Left cardiac atrium (tissue), 4 donors: ENCODE measurements around the gene PGAP3. TPM values are rescaled to one million over a fixed set of nuclear protein-coding genes. Genes with fewer than 3 reads are reported as not detected.

Source experiments
- ATAC-seq, 2 donors: fragments of 200-7000 bp; cut with Tn5 transposase; one replicate each; pipeline ENCODE4 v1.9.1; 2020; ENCODE audit warnings: mild to moderate bottlenecking in 2 of 2, moderate library complexity in 2 of 2
- DNase-seq: peaks from one replicate; pipeline ENCODE4 v3.0.0-alpha.2; 2020
- intact Hi-C, 2 donors: fragments of 100-400 bp; cut with DNase I; formaldehyde crosslinking; loops; one replicate each; pipeline versions ENCODE4 v1.14.1 to v1.15.1; 2022 to 2023
- total RNA-seq, 2 donors: library from RNA; stranded (reverse); fragmentation: NEBNext Ultra II Directional; extraction: Animal tissue kit (Norgen Biotek cat#: 25700); gene quantifications; one replicate each; pipeline ENCODE4 v1.2.1, GENCODE V29; 2021
- donor health status: DM: no; HTN: yes; CAD: no.
- donor health status: DM: no; HTN: yes; CAD: no; lungs with severe emphysema.
- donor health status: DM: yes; HTN: yes; CAD: no.
- donor health status: Dilated cardiomyopathy.

PGAP3 gene
- total RNA-seq, 2 donors from 2014 or later = 9.7 to 18.1 TPM

- intact Hi-C loops = no loop called here
- DNase-seq (no peak), ATAC-seq (peak; percentile 2 to 12)
Measured at GRCh38 chr17:39665642-39666224, 22.1 kb downstream of the PGAP3 start.

GRCh38 chr17:39664581-39665561 lies 23.0 kb downstream of the PGAP3 start, which contains the start of gene TCAP:
Gene TCAP (plus strand): TSS chr17:39665349. CDS start chr17:39665360, 11 bp downstream.
- peak; percentile 58 for DNase-seq
- peak; percentile 37 to 39 for ATAC-seq
- intact Hi-C loops = no loop called here

- ATAC-seq (peak in 1 of 2 donors; percentile 22), DNase-seq (peak; percentile 46)
- intact Hi-C loops = no loop called here
Measured at GRCh38 chr17:39663688-39664580, 23.9 kb downstream of the PGAP3 start.

- intact Hi-C loops = no loop called here
Measured at GRCh38 chr17:39663340-39663687, 24.5 kb downstream of the PGAP3 start.

DNA sequence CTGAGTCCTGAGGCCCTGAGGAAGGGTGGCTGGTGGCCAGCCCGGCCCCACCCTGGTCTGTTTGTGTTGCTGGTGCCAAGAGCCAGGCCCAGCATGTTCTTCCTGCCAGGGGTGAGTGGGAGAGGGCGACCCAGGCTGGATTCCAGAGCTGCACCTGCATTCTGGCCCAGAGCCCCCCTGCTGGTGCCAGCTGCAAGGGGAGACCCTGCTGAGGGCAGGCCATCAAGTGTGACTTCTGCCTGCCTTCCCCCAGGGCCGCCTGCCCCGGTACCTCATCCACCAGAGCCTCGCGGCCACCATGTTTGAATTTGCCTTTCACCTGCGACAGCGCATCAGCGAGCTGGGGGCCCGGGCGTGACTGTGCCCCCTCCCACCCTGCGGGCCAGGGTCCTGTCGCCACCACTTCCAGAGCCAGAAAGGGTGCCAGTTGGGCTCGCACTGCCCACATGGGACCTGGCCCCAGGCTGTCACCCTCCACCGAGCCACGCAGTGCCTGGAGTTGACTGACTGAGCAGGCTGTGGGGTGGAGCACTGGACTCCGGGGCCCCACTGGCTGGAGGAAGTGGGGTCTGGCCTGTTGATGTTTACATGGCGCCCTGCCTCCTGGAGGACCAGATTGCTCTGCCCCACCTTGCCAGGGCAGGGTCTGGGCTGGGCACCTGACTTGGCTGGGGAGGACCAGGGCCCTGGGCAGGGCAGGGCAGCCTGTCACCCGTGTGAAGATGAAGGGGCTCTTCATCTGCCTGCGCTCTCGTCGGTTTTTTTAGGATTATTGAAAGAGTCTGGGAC lies 25.1 kb downstream of the PGAP3 start:
- ATAC-seq (no peak), DNase-seq (no peak)
- intact Hi-C loops = no loop called here

More at GRCh38 chr17:39663340-39663687, 24.5 kb downstream of the PGAP3 start:
- ATAC-seq = no peak
- DNase-seq = no peak

- DNase-seq = no peak
- intact Hi-C loops = no loop called here
- no peak for ATAC-seq
Measured at GRCh38 chr17:39661744-39662541, 25.9 kb downstream of the PGAP3 start.

DNA sequence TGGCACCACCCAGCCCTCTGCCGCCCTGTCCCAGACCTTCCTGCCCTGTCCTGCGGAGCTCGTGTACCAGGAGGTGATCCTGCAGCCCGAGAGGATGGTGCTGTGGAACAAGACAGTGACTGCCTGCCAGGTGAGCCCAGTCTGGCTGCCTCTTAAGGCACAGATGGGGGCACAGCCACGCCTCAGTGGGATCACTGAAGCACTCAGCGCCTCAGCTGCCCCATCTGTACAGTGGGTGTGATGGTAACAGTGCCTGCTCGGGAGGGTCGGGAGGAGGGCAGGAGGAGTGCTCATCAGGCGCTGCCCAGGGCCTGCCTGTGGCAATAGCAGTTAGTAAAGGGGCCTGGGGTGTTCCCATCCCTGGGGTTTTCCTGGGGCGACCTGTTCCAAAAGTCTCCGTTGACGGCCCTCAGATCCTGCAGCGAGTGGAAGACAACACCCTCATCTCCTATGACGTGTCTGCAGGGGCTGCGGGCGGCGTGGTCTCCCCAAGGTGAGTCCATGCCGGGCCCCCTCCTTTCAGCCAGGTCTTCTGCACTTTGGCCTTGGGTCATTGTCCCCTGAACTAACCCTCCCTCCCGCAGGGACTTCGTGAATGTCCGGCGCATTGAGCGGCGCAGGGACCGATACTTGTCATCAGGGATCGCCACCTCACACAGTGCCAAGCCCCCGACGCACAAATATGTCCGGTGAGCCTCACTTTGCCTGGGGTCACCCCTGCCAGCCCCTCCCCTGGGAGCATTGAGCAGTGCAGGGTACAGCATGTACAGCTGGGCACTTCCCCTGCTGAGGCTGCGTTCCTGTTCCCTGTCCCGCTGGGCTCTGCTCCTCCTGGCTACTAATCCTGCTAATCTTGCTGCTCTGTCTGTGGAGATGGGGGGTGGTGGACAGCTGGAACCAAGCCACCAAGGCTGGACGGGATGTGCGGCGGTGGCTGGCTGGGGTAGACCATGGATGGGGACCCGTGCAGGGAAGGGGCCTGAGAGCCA lies 27.2 kb downstream of the PGAP3 start:
- ATAC-seq (peak; percentile 12 to 38), DNase-seq (peak; percentile 65)
- intact Hi-C loops = no loop called here

- intact Hi-C loops = no loop called here
- no peak for DNase-seq
- no peak for ATAC-seq
Measured at GRCh38 chr17:39660011-39660360, 27.9 kb downstream of the PGAP3 start.

DNA sequence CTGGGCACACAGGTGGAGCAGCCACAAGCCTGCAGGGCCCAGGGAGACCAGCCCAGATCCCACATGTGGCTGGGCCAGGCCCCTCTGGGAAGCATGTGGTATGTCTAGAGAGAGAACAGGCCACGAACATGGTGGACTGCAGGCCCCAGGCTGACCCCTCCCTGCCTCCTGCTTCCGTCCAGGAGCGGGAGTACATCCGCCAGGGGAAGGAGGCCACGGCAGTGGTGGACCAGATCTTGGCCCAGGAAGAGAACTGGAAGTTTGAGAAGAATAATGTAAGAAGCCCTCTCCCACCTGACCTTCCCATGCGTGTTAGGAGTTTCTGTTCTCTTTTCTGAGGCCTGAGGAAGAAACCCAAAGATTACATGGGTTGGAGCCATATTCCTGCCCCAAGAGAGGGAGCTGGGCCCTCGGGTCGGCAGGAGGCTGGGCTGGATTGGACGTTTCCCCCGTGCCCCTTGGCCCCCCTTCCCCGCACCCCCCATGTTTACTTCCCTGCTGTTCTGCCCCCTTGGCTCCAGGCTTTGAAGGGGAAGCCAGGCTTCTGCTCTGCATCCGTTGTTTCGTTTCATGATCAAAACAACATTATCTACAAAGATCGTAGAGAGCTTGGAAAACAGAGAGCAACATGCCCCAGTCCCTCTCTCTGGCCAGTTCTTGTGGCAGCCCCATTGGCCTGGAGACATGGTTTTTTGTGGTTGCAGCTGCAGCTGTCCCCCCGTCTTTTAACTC lies 28.4 kb downstream of the PGAP3 start:
- ATAC-seq (peak in 1 of 2 donors; percentile 24), DNase-seq (peak; percentile 53)
- intact Hi-C loops = no loop called here

- DNase-seq (no peak), ATAC-seq (no peak)
- intact Hi-C loops = no loop called here
Measured at GRCh38 chr17:39658760-39659159, 29.1 kb downstream of the PGAP3 start.

DNA sequence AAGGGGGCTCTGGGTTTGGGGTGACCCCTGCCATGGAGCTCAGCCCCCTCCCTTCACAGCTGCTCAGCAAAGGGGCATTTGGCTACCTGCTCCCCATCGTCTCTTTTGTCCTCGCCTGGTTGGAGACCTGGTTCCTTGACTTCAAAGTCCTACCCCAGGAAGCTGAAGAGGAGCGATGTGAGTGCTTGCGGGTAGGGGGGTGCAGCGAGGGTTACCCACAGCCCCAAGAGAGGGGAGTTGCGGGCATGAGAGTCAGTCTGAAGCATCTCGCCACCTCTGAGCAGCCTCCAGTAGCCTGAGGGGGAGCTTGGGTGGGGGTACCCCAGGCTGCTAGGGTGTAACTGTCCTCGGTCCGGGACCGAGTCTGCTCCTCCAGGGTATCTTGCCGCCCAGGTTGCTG lies 29.5 kb downstream of the PGAP3 start:
- intact Hi-C loops = no loop called here
- DNase-seq (no peak), ATAC-seq (no peak)

GRCh38 chr17:39655105-39655504 lies 32.8 kb downstream of the PGAP3 start:
- no peak for ATAC-seq
- intact Hi-C loops = no loop called here
- DNase-seq = no peak

- DNase-seq (peak; percentile 67), ATAC-seq (peak; percentile 54 to 67)
- intact Hi-C loops = no loop called here
Measured at GRCh38 chr17:39653662-39654331, 34.1 kb downstream of the PGAP3 start.

DNA sequence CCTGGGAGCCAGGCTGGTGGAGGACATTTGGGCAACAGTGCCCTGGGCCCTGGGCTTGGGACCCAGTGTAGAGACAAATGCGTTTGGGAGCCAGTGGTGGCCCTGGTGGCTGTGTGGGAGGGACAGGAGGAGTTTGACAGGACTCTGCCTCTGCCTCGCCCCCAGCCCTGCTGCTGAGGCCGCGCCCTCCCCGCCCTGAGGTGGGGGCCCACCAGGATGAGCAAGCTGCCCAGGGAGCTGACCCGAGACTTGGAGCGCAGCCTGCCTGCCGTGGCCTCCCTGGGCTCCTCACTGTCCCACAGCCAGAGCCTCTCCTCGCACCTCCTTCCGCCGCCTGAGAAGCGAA lies 34.6 kb downstream of the PGAP3 start:
- no peak for ATAC-seq
- intact Hi-C loops = no loop called here

GRCh38 chr17:39652587-39653315 lies 35.1 kb downstream of the PGAP3 start:
- intact Hi-C loops = no loop called here

More for the DNA sequence above, 34.6 kb downstream of the PGAP3 start:
- no peak for DNase-seq

More at GRCh38 chr17:39652587-39653315, 35.1 kb downstream of the PGAP3 start:
- peak in 1 of 2 donors; percentile 18 for ATAC-seq
- DNase-seq = no peak
